GM23338 (cell line): ENCODE results near the gene FCGBP. TPM values are rescaled to one million over a fixed set of nuclear protein-coding genes. Genes with fewer than 3 reads are reported as not detected.

Experiments
- ATAC-seq: fragments of 200-7000 bp; cut with Tn5 transposase; 3 replicates; pipeline ENCODE4 v1.9.1; 2020
- DNase-seq: peaks from one replicate; pipeline ENCODE4 v3.0.0-alpha.2; 2015; ENCODE audit warnings: low spot score
- H2AFZ ChIP-seq: fragments of 200-600 bp; sonication (generic); 2 replicates; pipeline ENCODE4 v1.8.0; 2016; ENCODE audit warnings: antibody characterized with exemption, mild to moderate bottlenecking, moderate library complexity
- H3F3A ChIP-seq: fragments of 200-600 bp; sonication (generic); replicated peaks from 2 replicates; pipeline ENCODE4 v1.8.0; 2017; ENCODE audit warnings: antibody characterized with exemption, mixed run types, low read depth
- H3K27ac ChIP-seq: fragments of 200-600 bp; sonication (generic); 2 replicates; pipeline ENCODE4 v1.6.1; 2016; ENCODE audit warnings: low read depth
- H3K27me3 ChIP-seq: fragments of 200-600 bp; sonication (generic); 2 replicates; pipeline ENCODE4 v1.8.0; 2016; ENCODE audit warnings: mild to moderate bottlenecking, mixed run types, moderate library complexity; ENCODE audit not compliant: insufficient read depth
- H3K36me3 ChIP-seq: fragments of 200-600 bp; sonication (generic); 2 replicates; pipeline ENCODE4 v1.8.0; 2016; ENCODE audit warnings: mild to moderate bottlenecking; ENCODE audit not compliant: insufficient read depth
- H3K4me1 ChIP-seq: fragments of 200-600 bp; sonication (generic); 2 replicates; pipeline ENCODE4 v1.8.0; 2016; ENCODE audit warnings: mild to moderate bottlenecking, moderate library complexity; ENCODE audit not compliant: insufficient read depth
- H3K4me2 ChIP-seq: fragments of 200-600 bp; sonication (generic); 2 replicates; pipeline ENCODE4 v1.7.1; 2017; ENCODE audit warnings: mixed run types
- H3K4me3 ChIP-seq: fragments of 200-600 bp; sonication (generic); 2 replicates; pipeline ENCODE4 v1.6.1; 2016; ENCODE audit warnings: mixed run types
- H3K79me2 ChIP-seq: fragments of 200-600 bp; sonication (generic); replicated peaks from 2 replicates; pipeline ENCODE4 v1.8.0; 2017; ENCODE audit warnings: mild to moderate bottlenecking; ENCODE audit not compliant: insufficient read depth
- H3K9me2 ChIP-seq: fragments of 200-600 bp; sonication (generic); 2 replicates; pipeline ENCODE4 v1.8.0; 2017; ENCODE audit not compliant: insufficient read depth
- H4K20me1 ChIP-seq: fragments of 200-600 bp; sonication (generic); replicated peaks from 2 replicates; pipeline ENCODE4 v1.8.0; 2017; ENCODE audit warnings: mild to moderate bottlenecking; ENCODE audit not compliant: insufficient read depth
- H3K27ac Mint-ChIP-seq: 2 replicates; pipeline ENCODE4 v1.8.0; 2020; ENCODE audit warnings: inconsistent platforms, mild to moderate bottlenecking, moderate library complexity, mixed read lengths
- H3K27me3 Mint-ChIP-seq: 3 replicates; pipeline ENCODE4 v1.8.0; 2022; ENCODE audit warnings: low read depth, mild to moderate bottlenecking, moderate library complexity, mixed read lengths, inconsistent platforms; ENCODE audit not compliant: insufficient read depth, poor library complexity
- H3K36me3 Mint-ChIP-seq: 3 replicates; pipeline ENCODE4 v1.8.0; 2021; ENCODE audit warnings: low read depth, mild to moderate bottlenecking, inconsistent platforms, moderate library complexity, mixed read lengths
- H3K4me1 Mint-ChIP-seq: 3 replicates; pipeline ENCODE4 v1.8.0; 2020; ENCODE audit warnings: mild to moderate bottlenecking, inconsistent platforms, mixed read lengths
- H3K4me3 Mint-ChIP-seq: 3 replicates; pipeline ENCODE4 v1.8.0; 2021; ENCODE audit warnings: moderate library complexity, mild to moderate bottlenecking, inconsistent platforms, mixed read lengths
- H3K9me3 Mint-ChIP-seq: 3 replicates; pipeline ENCODE4 v1.8.0; 2020; ENCODE audit warnings: moderate library complexity, mild to moderate bottlenecking, inconsistent platforms, mixed read lengths
- CREB1 ChIP-seq: fragments of 250-450 bp; sonication (Bioruptor Pico); IDR thresholded peaks from 2 replicates; pipeline ENCODE4 v1.5.0; 2020; ENCODE audit warnings: low read depth, mild to moderate bottlenecking, moderate library complexity
- ETS1 ChIP-seq: IDR thresholded peaks from 2 replicates; pipeline ENCODE4 v1.6.1; 2016; ENCODE audit warnings: antibody characterized with exemption
- EZH2 ChIP-seq: fragments of 200-600 bp; sonication (generic); IDR thresholded peaks from one replicate; pipeline ENCODE4 v1.8.0; 2017; ENCODE audit warnings: antibody characterized with exemption, mild to moderate bottlenecking, low read depth; ENCODE audit not compliant: unreplicated experiment
- EZH2phosphoT487 ChIP-seq: fragments of 200-600 bp; sonication (generic); IDR thresholded peaks from one replicate; pipeline ENCODE4 v1.8.1; 2018; ENCODE audit warnings: antibody characterized with exemption; ENCODE audit not compliant: unreplicated experiment
- JUNB ChIP-seq: IDR thresholded peaks from one replicate; pipeline ENCODE4 v1.6.1; 2016; ENCODE audit warnings: antibody characterized with exemption; ENCODE audit not compliant: unreplicated experiment
- NANOG ChIP-seq: IDR thresholded peaks from 2 replicates; pipeline ENCODE4 v1.6.1; 2016; ENCODE audit warnings: antibody characterized with exemption, borderline replicate concordance
- POLR2AphosphoS5 ChIP-seq: IDR thresholded peaks from 2 replicates; pipeline ENCODE4 v1.6.1; 2016; ENCODE audit warnings: antibody characterized with exemption, low read depth
- REST ChIP-seq: IDR thresholded peaks from one replicate; pipeline ENCODE4 v1.6.1; 2018; ENCODE audit warnings: antibody characterized with exemption; ENCODE audit not compliant: unreplicated experiment
- STAT1 ChIP-seq: IDR thresholded peaks from one replicate; pipeline ENCODE4 v1.6.1; 2016; ENCODE audit warnings: antibody characterized with exemption; ENCODE audit not compliant: unreplicated experiment
- ZNF114 ChIP-seq: fragments of 250-450 bp; sonication (Bioruptor Pico); IDR thresholded peaks from 2 replicates; pipeline ENCODE4 v1.5.0; 2020; ENCODE audit warnings: mild to moderate bottlenecking, moderate library complexity
- ZNF331 ChIP-seq: fragments of 250-450 bp; sonication (Bioruptor Pico); IDR thresholded peaks from 2 replicates; pipeline ENCODE4 v1.5.0; 2020; ENCODE audit warnings: low read depth, mild to moderate bottlenecking, moderate library complexity
- ZNF462 ChIP-seq: fragments of 250-450 bp; sonication (Bioruptor Pico); IDR thresholded peaks from 2 replicates; pipeline ENCODE4 v1.5.0; 2020; ENCODE audit warnings: mild to moderate bottlenecking, moderate library complexity
- polyA plus RNA-seq: library from polyadenylated mRNA; unstranded; fragments of >200 nt; fragmentation: Nextera tagmentation; extraction: Ambion mirVana; gene quantifications from 2 replicates; pipeline ENCODE4 v1.2.1, GENCODE V29; 2016
- total RNA-seq: library from RNA; depleted of rRNA; stranded (reverse); fragments of >200 nt; shearing (Covaris generic); gene quantifications from 2 replicates; pipeline ENCODE4 v1.2.3, GENCODE V29; 2014

The FCGBP gene
- total and polyA plus RNA-seq, 2 experiments from 2014 or later, result 0.44 to 3.6 TPM

GRCh38 chr19:39928357-39928725, 6.1 kb downstream of the FCGBP start (continued):
- no peak for TF ChIP-seq JUNB
- TF ChIP-seq EZH2, result no peak
- no peak for TF ChIP-seq STAT1

GRCh38 chr19:39927524-39928356, 6.7 kb downstream of the FCGBP start:
- DNase-seq (no peak), ATAC-seq (no peak)
- Histone ChIP-seq H3K4me2 (no peak overlapping the region), H2AFZ (no peak overlapping the region), H3F3A (no peaks in the 10 kb centered on the region), H3K27ac (no peak overlapping the region), H3K27me3 (no peaks in the 10 kb centered on the region), H3K9me2 (no peaks in the 10 kb centered on the region), H3K4me3 (no peak overlapping the region), H4K20me1 (no peaks in the 10 kb centered on the region), H3K36me3 (no peaks in the 10 kb centered on the region), H3K4me1 (no peaks in the 10 kb centered on the region), H3K79me2 (no peaks in the 10 kb centered on the region)
- Mint-ChIP-seq H3K27me3 (peaks cover 8% of the 10 kb centered on the region), H3K4me1 (peaks cover 3% of the 10 kb centered on the region; the same call in 1 of the 3 replicates), H3K27ac (no peak overlapping the region), H3K9me3 (no peaks in the 10 kb centered on the region), H3K36me3 (no peaks in the 10 kb centered on the region), H3K4me3 (no peak overlapping the region)
- TF ChIP-seq POLR2AphosphoS5 (no peak), JUNB (no peak), NANOG (no peak), REST (no peak), EZH2 (no peak), ZNF331 (CRISPR knock-in tag) (no peak), CREB1 (CRISPR knock-in tag) (no peak), ZNF462 (CRISPR knock-in tag) (no peak), EZH2phosphoT487 (no peak), ZNF114 (CRISPR knock-in tag) (no peak), ETS1 (no peak), STAT1 (no peak)
